ENCODE measurements around the gene LSM5.
"Not testable (repeated sequence)": the region's sequence is repeated elsewhere in the genome, so short reads cannot be mapped to it uniquely, and the experiment has no call there.

Gene LSM5

GRCh38 chr7:32502728-32503127, 12.5 kb upstream of the LSM5 start:
- DNase-seq (ENCODE audit: low read depth), result no peak

GRCh38 chr7:32501522-32501921, 11.3 kb upstream of the LSM5 start:
- DNase-seq (ENCODE audit: low read depth), result no peak

GRCh38 chr7:32500922-32501341, 10.8 kb upstream of the LSM5 start:
- DNase-seq (ENCODE audit: low read depth), result no peak

GRCh38 chr7:32500216-32500615, 10.0 kb upstream of the LSM5 start:
- DNase-seq (ENCODE audit: low read depth), result not testable (repeated sequence)

GRCh38 chr7:32499755-32500154, 9.6 kb upstream of the LSM5 start:
- DNase-seq (ENCODE audit: low read depth), result not testable (repeated sequence)

- DNase-seq (ENCODE audit: low read depth), result no peak
These were observed 6.1 kb upstream of the LSM5 start for GRCh38 chr7:32496052-32496813.

GRCh38 chr7:32495298-32496051, 5.3 kb upstream of the LSM5 start, which contains the start of gene AVL9:
Gene AVL9 (plus strand): TSS chr7:32495489. CDS start chr7:32495710, 221 bp downstream.
- peak; percentile 93 for DNase-seq (ENCODE audit: low read depth)

- no peak for DNase-seq (ENCODE audit: low read depth)
These were observed 4.7 kb upstream of the LSM5 start for GRCh38 chr7:32494946-32495297.

GRCh38 chr7:32489788-32490126, 423 bp downstream of the LSM5 start:
- no peak for DNase-seq (ENCODE audit: low read depth)

GRCh38 chr7:32481921-32482320, 8.3 kb downstream of the LSM5 start:
- no peak for DNase-seq (ENCODE audit: low read depth)

- no peak for DNase-seq (ENCODE audit: low read depth)
These were observed 9.0 kb downstream of the LSM5 start for GRCh38 chr7:32481176-32481575.

- DNase-seq (ENCODE audit: low read depth), result no peak
These were observed 10.5 kb downstream of the LSM5 start for GRCh38 chr7:32479574-32480200.

- DNase-seq (ENCODE audit: low read depth), result no peak
These were observed 12.6 kb downstream of the LSM5 start for GRCh38 chr7:32477649-32477980.

- no peak for DNase-seq (ENCODE audit: low read depth)
These were observed 13.1 kb downstream of the LSM5 start for GRCh38 chr7:32476816-32477648.

- DNase-seq (ENCODE audit: low read depth), result no peak
These were observed 16.2 kb downstream of the LSM5 start for GRCh38 chr7:32474008-32474407.

- DNase-seq (ENCODE audit: low read depth), result no peak
These were observed 18.2 kb downstream of the LSM5 start for GRCh38 chr7:32472015-32472414.

- DNase-seq (ENCODE audit: low read depth), result no peak
These were observed 19.3 kb downstream of the LSM5 start for GRCh38 chr7:32470871-32471270.

GRCh38 chr7:32470004-32470403, 20.2 kb downstream of the LSM5 start:
- DNase-seq (ENCODE audit: low read depth), result not testable (repeated sequence)

- DNase-seq (ENCODE audit: low read depth), result not testable (repeated sequence)
These were observed 25.4 kb downstream of the LSM5 start for GRCh38 chr7:32464641-32465416.

GRCh38 chr7:32462977-32463376, 27.2 kb downstream of the LSM5 start:
- DNase-seq (ENCODE audit: low read depth), result no peak

- DNase-seq (ENCODE audit: low read depth), result no peak
These were observed 27.7 kb downstream of the LSM5 start for GRCh38 chr7:32462451-32462850.

GRCh38 chr7:32461484-32461883, 28.7 kb downstream of the LSM5 start:
- DNase-seq (ENCODE audit: low read depth), result no peak
